OCI-LY3 (cell line): Measurements from ENCODE around the gene TIAM2.

ENCODE experiments used
- H2AFZ ChIP-seq: fragments of 200-600, 300-600 bp; shearing (Covaris generic); 2 replicates; pipeline ENCODE4 v1.6.0; 2014; ENCODE audit warnings: antibody characterized with exemption, low read depth, low read length
- H3K27ac ChIP-seq: fragments of 200-600, 300-600 bp; sonication (generic); 2 replicates; pipeline ENCODE4 v1.5.1; 2014; ENCODE audit warnings: mild to moderate bottlenecking, low read length, moderate library complexity, mixed read lengths
- H3K27me3 ChIP-seq: fragments of 200-600, 300-600 bp; sonication (generic); 2 replicates; pipeline ENCODE4 v1.6.1; 2014; ENCODE audit warnings: low read depth, low read length, mixed read lengths
- H3K36me3 ChIP-seq: fragments of 200-600, 300-600 bp; sonication (generic); replicated peaks from 2 replicates; pipeline ENCODE3; 2014; ENCODE audit warnings: low read depth, low read length, mixed read lengths
- H3K4me1 ChIP-seq: fragments of 300-600, 200-600 bp; sonication (generic); 2 replicates; pipeline ENCODE4 v1.6.1; 2014; ENCODE audit warnings: low read length, mixed read lengths
- H3K4me2 ChIP-seq: fragments of 200-600, 300-600 bp; sonication (generic); 2 replicates; pipeline ENCODE4 v1.6.1; 2014; ENCODE audit warnings: low read length, mixed read lengths
- H3K4me3 ChIP-seq: fragments of 300-600, 200-600 bp; sonication (generic); 2 replicates; pipeline ENCODE4 v1.5.1; 2014; ENCODE audit warnings: antibody characterized with exemption, mild to moderate bottlenecking, low read length, moderate library complexity
- H3K79me2 ChIP-seq: fragments of 300-600, 200-600 bp; shearing (Covaris generic); 2 replicates; pipeline ENCODE4 v1.6.1; 2014; ENCODE audit warnings: mild to moderate bottlenecking, low read length, mixed read lengths
- H3K9ac ChIP-seq: fragments of 300-600, 200-600 bp; shearing (Covaris generic); 2 replicates; pipeline ENCODE4 v1.6.0; 2014; ENCODE audit warnings: mild to moderate bottlenecking, low read length, moderate library complexity
- H3K9me3 ChIP-seq: fragments of 200-600, 300-600 bp; shearing (Covaris generic); 2 replicates; pipeline ENCODE4 v1.6.1; 2014; ENCODE audit warnings: low read length, mixed read lengths; ENCODE audit not compliant: insufficient read depth
- H4K20me1 ChIP-seq: fragments of 200-600, 300-600 bp; sonication (generic); 2 replicates; pipeline ENCODE4 v1.6.1; 2016; ENCODE audit warnings: low read length, mixed read lengths; ENCODE audit not compliant: insufficient read depth
- CTCF ChIP-seq: fragments of 200-600, 300-600 bp; sonication (generic); IDR thresholded peaks from 2 replicates; pipeline ENCODE4 v1.5.1; 2014; ENCODE audit warnings: antibody characterized with exemption, low read length, low read depth
- EZH2phosphoT487 ChIP-seq: fragments of 200-600 bp; shearing (Covaris generic); IDR thresholded peaks from 2 replicates; pipeline ENCODE4 v1.6.1; 2018; ENCODE audit warnings: antibody characterized with exemption, mixed run types, low read depth

The TIAM2 gene

GRCh38 chr6:155085582-155086257 is 90.6 kb downstream of the TIAM2 start:
- no peaks in the 10 kb centered on the region for H3K36me3 ChIP-seq
- H3K9ac ChIP-seq: no peak overlapping the region
- H3K4me1 ChIP-seq: peaks cover 4% of the 10 kb centered on the region; the same call in 1 of the 2 replicates
- no peak overlapping the region for H3K27ac ChIP-seq
- no peak overlapping the region for H3K4me3 ChIP-seq
- no peaks in the 10 kb centered on the region for H3K9me3 ChIP-seq
- H2AFZ ChIP-seq: no peak overlapping the region
- no peak for TF ChIP-seq EZH2phosphoT487
- H3K79me2 ChIP-seq: no peaks in the 10 kb centered on the region
- H3K4me2 ChIP-seq: no peak overlapping the region
- peaks cover 5% of the 10 kb centered on the region; the same call in 1 of the 2 replicates for H3K27me3 ChIP-seq
- no peaks in the 10 kb centered on the region for H4K20me1 ChIP-seq

GRCh38 chr6:155088856-155089255 is 93.7 kb downstream of the TIAM2 start:
- Histone ChIP-seq H3K9ac (no peak overlapping the region), H3K27me3 (no peaks in the 10 kb centered on the region), H3K36me3 (no peaks in the 10 kb centered on the region), H3K9me3 (no peaks in the 10 kb centered on the region), H3K27ac (no peak overlapping the region), H3K4me3 (no peak overlapping the region), H3K79me2 (no peaks in the 10 kb centered on the region), H3K4me2 (no peak overlapping the region), H2AFZ (no peak overlapping the region), H3K4me1 (peaks cover 4% of the 10 kb centered on the region; the same call in 1 of the 2 replicates), H4K20me1 (no peaks in the 10 kb centered on the region)
- no peak for TF ChIP-seq EZH2phosphoT487
- TF ChIP-seq CTCF: no peak

- Histone ChIP-seq H3K9me3 (no peaks in the 10 kb centered on the region), H3K4me1 (peaks cover 4% of the 10 kb centered on the region; the same call in 1 of the 2 replicates), H3K9ac (no peak overlapping the region), H3K27ac (no peak overlapping the region), H3K27me3 (no peaks in the 10 kb centered on the region), H4K20me1 (no peaks in the 10 kb centered on the region), H3K4me2 (no peak overlapping the region), H3K79me2 (no peaks in the 10 kb centered on the region), H3K4me3 (no peak overlapping the region), H2AFZ (no peak overlapping the region), H3K36me3 (no peaks in the 10 kb centered on the region)
- no peak for TF ChIP-seq CTCF
- TF ChIP-seq EZH2phosphoT487: no peak
Observed at GRCh38 chr6:155089746-155090145, 94.6 kb downstream of the TIAM2 start.

GRCh38 chr6:155090166-155090565 is 95.1 kb downstream of the TIAM2 start:
- TF ChIP-seq CTCF (no peak), EZH2phosphoT487 (no peak)

More at GRCh38 chr6:155090166-155090565, 95.1 kb downstream of the TIAM2 start:
- H3K9ac ChIP-seq: no peak overlapping the region
- no peaks in the 10 kb centered on the region for H3K9me3 ChIP-seq
- H3K27me3 ChIP-seq: no peaks in the 10 kb centered on the region
- H3K27ac ChIP-seq: no peak overlapping the region
- H4K20me1 ChIP-seq: no peaks in the 10 kb centered on the region
- no peaks in the 10 kb centered on the region for H3K36me3 ChIP-seq
- H3K4me2 ChIP-seq: no peak overlapping the region
- no peaks in the 10 kb centered on the region for H3K79me2 ChIP-seq
- H3K4me3 ChIP-seq: no peak overlapping the region
- H2AFZ ChIP-seq: no peak overlapping the region
- peaks cover 4% of the 10 kb centered on the region; the same call in 1 of the 2 replicates for H3K4me1 ChIP-seq
